Astrocyte (in vitro differentiated cells and primary cell): ENCODE results near the gene IMMP2L. TPM values are rescaled to one million over a fixed set of nuclear protein-coding genes. Genes with fewer than 3 reads are reported as not detected.

Experiments used
- DNase-seq: peaks from one replicate; pipeline ENCODE4 v3.0.0-alpha.2; 2010; ENCODE audit warnings: low read depth
- FAIRE-seq: peaks from 2 replicates; lab custom pipeline; 2011; peaks lifted over from hg19 to GRCh38; lab: Jason Lieb, UNC
- H2AFZ ChIP-seq: 2 replicates; pipeline ENCODE4 v1.6.0; 2012; ENCODE audit warnings: low read depth, low read length, inconsistent platforms
- H3K27ac ChIP-seq: 2 replicates; pipeline ENCODE4 v1.5.1; 2011; ENCODE audit warnings: low read depth, low read length, inconsistent platforms
- H3K27me3 ChIP-seq: 2 replicates; pipeline ENCODE4 v1.6.0; 2011; ENCODE audit warnings: low read length, inconsistent platforms; ENCODE audit not compliant: insufficient read depth
- H3K36me3 ChIP-seq: 2 replicates; pipeline ENCODE4 v1.5.1; 2011; ENCODE audit warnings: low read length, inconsistent platforms; ENCODE audit not compliant: insufficient read depth
- H3K4me1 ChIP-seq: 2 replicates; pipeline ENCODE4 v1.5.1; 2011; ENCODE audit warnings: low read length, inconsistent platforms; ENCODE audit not compliant: insufficient read depth
- H3K4me2 ChIP-seq: 2 replicates; pipeline ENCODE4 v1.6.0; 2012; ENCODE audit warnings: low read length, inconsistent platforms
- H3K4me3 ChIP-seq: 2 replicates; pipeline ENCODE4 v1.5.1; 2011; ENCODE audit warnings: low read depth, mild to moderate bottlenecking, low read length, inconsistent platforms; ENCODE audit not compliant: insufficient read depth
- H3K79me2 ChIP-seq: 2 replicates; pipeline ENCODE4 v1.6.0; 2012; ENCODE audit warnings: mild to moderate bottlenecking, low read length, inconsistent platforms; ENCODE audit not compliant: insufficient read depth
- H3K9ac ChIP-seq: 2 replicates; pipeline ENCODE4 v1.6.0; 2012; ENCODE audit warnings: mild to moderate bottlenecking, low read length, inconsistent platforms
- H3K9me3 ChIP-seq: 2 replicates; pipeline ENCODE4 v1.5.1; 2012; ENCODE audit warnings: low read depth, mild to moderate bottlenecking, low read length, inconsistent platforms; ENCODE audit not compliant: insufficient read depth
- H4K20me1 ChIP-seq: 2 replicates; pipeline ENCODE4 v1.6.0; 2012; ENCODE audit warnings: low read length, inconsistent platforms; ENCODE audit not compliant: insufficient read depth
- H3K27ac Mint-ChIP-seq: one replicate; pipeline ENCODE4 v1.8.0; 2021; ENCODE audit warnings: mild to moderate bottlenecking, mixed read lengths; ENCODE audit not compliant: unreplicated experiment
- H3K27me3 Mint-ChIP-seq: one replicate; pipeline ENCODE4 v1.8.0; 2021; ENCODE audit warnings: low read depth, mixed read lengths; ENCODE audit not compliant: unreplicated experiment
- H3K36me3 Mint-ChIP-seq: one replicate; pipeline ENCODE4 v1.8.0; 2021; ENCODE audit warnings: low read depth, mixed read lengths; ENCODE audit not compliant: unreplicated experiment
- H3K4me1 Mint-ChIP-seq: one replicate; pipeline ENCODE4 v1.8.0; 2021; ENCODE audit warnings: low read depth, mixed read lengths; ENCODE audit not compliant: unreplicated experiment
- H3K4me3 Mint-ChIP-seq: one replicate; pipeline ENCODE4 v1.8.0; 2021; ENCODE audit warnings: mild to moderate bottlenecking, moderate library complexity, mixed read lengths; ENCODE audit not compliant: unreplicated experiment
- H3K9me3 Mint-ChIP-seq: one replicate; pipeline ENCODE4 v1.8.0; 2021; ENCODE audit warnings: mild to moderate bottlenecking, mixed read lengths; ENCODE audit not compliant: unreplicated experiment
- CTCF ChIP-seq: IDR thresholded peaks from 2 replicates; pipeline ENCODE4 v1.5.1; 2011; ENCODE audit warnings: low read depth, mild to moderate bottlenecking, inconsistent platforms, low read length, moderate library complexity; ENCODE audit not compliant: insufficient read depth
- EZH2 ChIP-seq: IDR thresholded peaks from 2 replicates; pipeline ENCODE4 v1.6.1; 2012; ENCODE audit warnings: mild to moderate bottlenecking, low read length, inconsistent platforms; ENCODE audit not compliant: insufficient read depth
- total RNA-seq: library from RNA; stranded (reverse); gene quantifications from 2 replicates; pipeline ENCODE4 v1.2.1, GENCODE V29; 2021

Gene IMMP2L
- total RNA-seq, 1 donor from 2014 or later, result 13.8 TPM

GRCh38 chr7:111232249-111233084, 329.8 kb downstream of the IMMP2L start:
- H3K27ac Mint-ChIP-seq, result peak overlapping the region; percentile 80
- H3K4me1 ChIP-seq, result peaks cover 9% of the 10 kb centered on the region
- peak overlapping the region; percentile 20 for H3K4me2 ChIP-seq

DNA sequence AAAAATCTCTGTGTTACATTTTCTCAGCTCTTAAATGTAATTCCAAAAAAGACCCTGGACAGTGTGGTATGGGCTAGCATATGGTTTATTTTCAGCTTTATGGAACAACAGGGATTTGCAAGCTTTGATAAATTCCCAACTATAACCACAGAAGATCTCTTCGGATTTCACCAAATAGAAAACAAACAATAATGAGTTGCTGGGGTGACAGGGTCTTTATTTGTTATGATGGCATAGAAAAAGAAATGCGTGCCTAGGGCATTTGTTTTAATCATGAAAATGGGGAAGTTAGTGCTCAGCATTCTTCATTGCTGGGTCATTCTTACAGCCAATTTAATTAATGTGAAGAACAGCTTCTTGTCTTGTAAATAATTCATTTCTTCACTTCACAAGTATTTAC, 332.4 kb downstream of the IMMP2L start:
- no peaks in the 10 kb centered on the region for H3K9me3 ChIP-seq
- H3K9ac ChIP-seq, result no peak overlapping the region
- peaks cover 9% of the 10 kb centered on the region for H3K4me1 ChIP-seq
- no peak overlapping the region for H3K4me3 Mint-ChIP-seq
- no peak for FAIRE-seq
- no peaks in the 10 kb centered on the region for H3K9me3 Mint-ChIP-seq
- H3K27me3 ChIP-seq, result no peaks in the 10 kb centered on the region
- TF ChIP-seq CTCF (no peak), EZH2 (no peak)
- no peak overlapping the region for H2AFZ ChIP-seq
- no peak overlapping the region for H3K4me3 ChIP-seq
- no peak overlapping the region for H3K4me2 ChIP-seq
- peak; percentile 47 for DNase-seq
- peaks cover 22% of the 10 kb centered on the region for H3K4me1 Mint-ChIP-seq
- no peaks in the 10 kb centered on the region for H3K36me3 ChIP-seq
- H3K27ac ChIP-seq, result no peak overlapping the region
- no peaks in the 10 kb centered on the region for H3K27me3 Mint-ChIP-seq
- no peaks in the 10 kb centered on the region for H3K79me2 ChIP-seq
- no peaks in the 10 kb centered on the region for H3K36me3 Mint-ChIP-seq
- peak overlapping the region; percentile 30 for H3K27ac Mint-ChIP-seq
- H4K20me1 ChIP-seq, result no peaks in the 10 kb centered on the region

More at GRCh38 chr7:111232249-111233084, 329.8 kb downstream of the IMMP2L start:
- no peaks in the 10 kb centered on the region for H3K27me3 Mint-ChIP-seq
- no peaks in the 10 kb centered on the region for H3K36me3 Mint-ChIP-seq
- TF ChIP-seq EZH2 (no peak), CTCF (no peak)
- Histone ChIP-seq H3K36me3 (no peaks in the 10 kb centered on the region), H3K9me3 (no peaks in the 10 kb centered on the region), H3K9ac (no peak overlapping the region), H3K4me3 (no peak overlapping the region), H3K27me3 (no peaks in the 10 kb centered on the region), H4K20me1 (no peaks in the 10 kb centered on the region), H3K79me2 (no peaks in the 10 kb centered on the region), H2AFZ (peak overlapping the region; percentile 2), H3K27ac (peak overlapping the region; percentile 50)
- FAIRE-seq, result peak; percentile 79
- H3K4me3 Mint-ChIP-seq, result no peak overlapping the region
- DNase-seq, result peak; percentile 71
- H3K4me1 Mint-ChIP-seq, result peaks cover 16% of the 10 kb centered on the region
- peaks cover 1% of the 10 kb centered on the region for H3K9me3 Mint-ChIP-seq
